ENCODE data around the gene CRIM1.

CRIM1 gene

DNA sequence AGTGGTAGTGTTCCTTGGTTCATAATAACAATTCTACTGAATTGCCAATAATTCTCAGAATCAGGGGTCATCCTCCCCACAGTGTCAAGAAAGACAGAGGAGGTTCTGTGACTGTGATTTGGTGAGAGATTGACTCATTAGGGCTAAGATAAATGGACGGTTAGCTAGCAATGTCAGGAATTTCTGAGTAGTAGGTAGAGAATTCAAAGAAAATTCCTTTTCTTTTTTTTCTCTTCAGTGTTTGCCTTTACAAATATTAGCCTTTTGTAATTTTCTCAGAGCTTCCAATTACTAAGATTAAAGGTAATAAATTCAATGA is 16.8 kb upstream of the CRIM1 start:
- H3K27ac ChIP-seq: no peak overlapping the region
- TF ChIP-seq, protein P1, sequence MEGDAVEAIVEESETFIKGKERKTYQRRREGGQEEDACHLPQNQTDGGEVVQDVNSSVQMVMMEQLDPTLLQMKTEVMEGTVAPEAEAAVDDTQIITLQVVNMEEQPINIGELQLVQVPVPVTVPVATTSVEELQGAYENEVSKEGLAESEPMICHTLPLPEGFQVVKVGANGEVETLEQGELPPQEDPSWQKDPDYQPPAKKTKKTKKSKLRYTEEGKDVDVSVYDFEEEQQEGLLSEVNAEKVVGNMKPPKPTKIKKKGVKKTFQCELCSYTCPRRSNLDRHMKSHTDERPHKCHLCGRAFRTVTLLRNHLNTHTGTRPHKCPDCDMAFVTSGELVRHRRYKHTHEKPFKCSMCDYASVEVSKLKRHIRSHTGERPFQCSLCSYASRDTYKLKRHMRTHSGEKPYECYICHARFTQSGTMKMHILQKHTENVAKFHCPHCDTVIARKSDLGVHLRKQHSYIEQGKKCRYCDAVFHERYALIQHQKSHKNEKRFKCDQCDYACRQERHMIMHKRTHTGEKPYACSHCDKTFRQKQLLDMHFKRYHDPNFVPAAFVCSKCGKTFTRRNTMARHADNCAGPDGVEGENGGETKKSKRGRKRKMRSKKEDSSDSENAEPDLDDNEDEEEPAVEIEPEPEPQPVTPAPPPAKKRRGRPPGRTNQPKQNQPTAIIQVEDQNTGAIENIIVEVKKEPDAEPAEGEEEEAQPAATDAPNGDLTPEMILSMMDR (conservative IDR thresholded peaks at IDR 0.05): no peak

GRCh38 chr2:36339607-36340218 is 15.9 kb upstream of the CRIM1 start:
- H3K27ac ChIP-seq: no peak overlapping the region
- TF ChIP-seq, protein P1 (conservative IDR thresholded peaks at IDR 0.05): no peak
- TF ChIP-seq ZFX (IDR thresholded peaks at IDR 0.05): no peak

- TF ChIP-seq, protein P1 (conservative IDR thresholded peaks at IDR 0.05): no peak
- no peak for TF ChIP-seq ZFX (IDR thresholded peaks at IDR 0.05)
These were observed 12.0 kb upstream of the CRIM1 start for GRCh38 chr2:36343606-36344005.

DNA sequence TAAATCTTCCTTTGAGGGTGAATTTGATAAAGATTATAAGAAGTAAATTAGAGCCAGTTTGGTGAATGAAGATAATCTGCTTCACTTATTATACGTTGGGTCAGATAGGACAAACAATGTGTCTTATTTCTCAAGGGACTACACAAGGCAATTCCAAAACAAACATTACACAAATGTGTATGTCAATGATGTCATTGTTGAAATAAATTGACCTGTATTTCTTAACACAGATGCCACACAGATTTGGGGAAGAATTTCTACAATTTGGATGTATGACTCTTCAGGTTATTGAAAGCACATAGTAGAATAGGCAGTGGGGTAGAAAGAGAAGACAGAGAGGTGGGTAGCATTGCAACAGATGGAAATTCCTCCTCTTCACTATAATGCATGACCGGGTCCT is 6.9 kb upstream of the CRIM1 start:
- no peak overlapping the region for H3K27ac ChIP-seq
- TF ChIP-seq, protein P1 (conservative IDR thresholded peaks at IDR 0.05): no peak
- no peak for TF ChIP-seq ZFX (IDR thresholded peaks at IDR 0.05)

More at GRCh38 chr2:36343606-36344005, 12.0 kb upstream of the CRIM1 start:
- no peak overlapping the region for H3K27ac ChIP-seq

GRCh38 chr2:36351291-36351690 is 4.3 kb upstream of the CRIM1 start:
- H3K27ac ChIP-seq: no peak overlapping the region
- no peak for TF ChIP-seq ZFX (IDR thresholded peaks at IDR 0.05)
- TF ChIP-seq, protein P1 (conservative IDR thresholded peaks at IDR 0.05): no peak

DNA sequence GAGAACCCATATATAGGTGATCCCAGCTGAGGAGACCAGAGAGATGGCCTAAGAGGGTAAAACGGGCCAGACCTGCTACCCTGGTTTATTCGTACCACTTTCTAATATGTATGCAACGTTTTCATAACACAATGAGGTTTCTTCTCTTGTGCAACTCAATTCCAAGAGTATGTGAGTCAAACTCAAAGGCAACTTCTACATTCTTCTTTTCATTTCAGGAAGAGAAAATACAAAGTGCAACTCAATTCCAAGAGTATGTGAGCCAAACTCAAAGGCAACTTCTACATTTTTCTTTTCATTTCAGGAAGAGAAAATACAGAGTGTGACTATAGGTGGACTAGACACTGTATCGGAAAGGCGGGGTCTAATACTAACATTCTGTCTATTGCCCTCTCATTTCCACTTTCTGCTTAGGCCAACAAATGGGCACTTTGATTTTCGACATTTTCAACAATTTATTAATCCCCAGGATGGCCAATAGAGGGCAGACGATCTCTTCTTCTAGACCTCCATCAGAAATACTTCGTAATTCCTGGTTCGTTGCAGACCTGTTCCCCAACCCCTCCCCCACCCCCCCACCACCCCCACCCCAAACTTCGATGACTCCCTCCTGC is 3.7 kb upstream of the CRIM1 start:
- TF ChIP-seq, protein P1 (conservative IDR thresholded peaks at IDR 0.05): peak; percentile 58
- no peak for TF ChIP-seq ZFX (IDR thresholded peaks at IDR 0.05)
- H3K27ac ChIP-seq: no peak overlapping the region

GRCh38 chr2:36352701-36353100 is 2.9 kb upstream of the CRIM1 start:
- H3K27ac ChIP-seq: no peak overlapping the region
- no peak for TF ChIP-seq ZFX (IDR thresholded peaks at IDR 0.05)
- TF ChIP-seq, protein P1 (conservative IDR thresholded peaks at IDR 0.05): no peak

Measured in C4-2B (cell line).